NOMO-1 treated with DMSO at 0.1 percent for 48 hours (cell line): ENCODE measurements around the gene SMAD1.
A peak's percentile ranks its signal among the peaks of the same experiment; 100 is the strongest.
"Not testable (repeated sequence)": the region's sequence is repeated elsewhere in the genome, so short reads cannot be mapped to it uniquely, and the experiment has no call there.

Source experiments
- DNase-seq: peaks from one replicate; lab custom pipeline; 2025; ENCODE audit not compliant: unreplicated experiment; lab: John Stamatoyannopoulos, UW

The SMAD1 gene

DNA sequence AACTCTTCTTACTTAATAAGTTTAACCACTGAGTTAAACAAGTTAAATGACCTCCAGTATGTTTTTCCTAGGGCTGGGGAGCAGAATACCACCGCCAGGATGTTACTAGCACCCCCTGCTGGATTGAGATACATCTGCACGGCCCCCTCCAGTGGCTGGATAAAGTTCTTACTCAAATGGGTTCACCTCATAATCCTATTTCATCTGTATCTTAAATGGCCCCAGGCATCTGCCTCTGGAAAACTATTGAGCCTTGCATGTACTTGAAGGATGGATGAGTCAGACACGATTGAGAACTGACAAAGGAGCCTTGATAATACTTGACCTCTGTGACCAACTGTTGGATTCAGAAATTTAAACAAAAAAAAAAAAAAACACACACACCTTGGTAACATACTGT is 76.1 kb downstream of the SMAD1 start:
- peak; percentile 47 for DNase-seq

DNA sequence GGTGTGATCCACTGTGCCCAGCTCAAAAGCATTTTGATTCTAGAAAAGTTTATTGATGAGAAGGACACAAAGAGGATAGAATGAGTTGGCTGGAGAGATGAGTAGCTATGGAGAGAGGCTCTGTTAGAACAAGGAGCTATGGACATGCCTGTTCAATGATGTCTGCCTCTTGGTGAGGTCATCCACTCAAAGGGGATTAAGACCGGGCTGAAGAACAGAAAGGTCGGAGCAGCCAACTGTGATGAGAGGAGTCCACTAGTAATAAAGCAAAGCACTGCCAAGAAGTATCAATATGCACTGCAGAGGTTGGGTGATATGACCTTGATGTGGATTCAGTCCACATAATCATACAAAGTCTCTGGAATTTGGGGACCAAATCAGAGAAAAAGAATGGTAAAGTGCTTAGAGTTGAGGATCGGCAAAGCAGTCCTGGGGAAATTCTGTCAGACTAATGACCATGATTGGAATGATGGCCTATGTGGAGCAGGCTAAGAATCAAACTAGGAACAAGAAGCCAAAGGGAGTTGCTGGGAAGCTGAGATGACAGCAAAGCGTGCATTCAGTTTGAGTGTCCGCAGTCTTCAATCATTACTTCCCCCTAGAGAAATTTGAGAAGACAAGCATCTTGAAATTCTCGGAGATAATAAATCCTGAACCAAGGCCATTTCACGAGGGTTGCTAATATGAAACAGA is 81.8 kb downstream of the SMAD1 start:
- no peak for DNase-seq

DNA sequence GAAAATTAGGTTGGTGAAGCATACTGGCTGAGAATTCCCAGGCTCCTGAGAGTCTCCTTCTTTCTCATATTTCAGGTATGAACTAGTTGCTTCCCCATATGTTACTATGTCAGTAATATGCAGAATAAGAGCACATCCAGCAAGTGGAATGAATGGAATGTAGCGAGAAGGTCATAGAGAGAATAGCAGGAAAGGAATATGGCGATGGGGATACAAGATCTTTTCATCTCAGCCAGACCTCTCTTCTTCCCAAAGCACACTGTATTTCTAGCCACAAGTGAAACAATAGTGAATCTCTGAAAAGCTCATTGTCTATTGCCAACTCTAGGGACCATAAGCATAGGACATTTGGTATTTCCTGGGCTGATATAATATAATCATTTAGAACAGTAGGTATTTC is 82.9 kb downstream of the SMAD1 start:
- no peak for DNase-seq

DNA sequence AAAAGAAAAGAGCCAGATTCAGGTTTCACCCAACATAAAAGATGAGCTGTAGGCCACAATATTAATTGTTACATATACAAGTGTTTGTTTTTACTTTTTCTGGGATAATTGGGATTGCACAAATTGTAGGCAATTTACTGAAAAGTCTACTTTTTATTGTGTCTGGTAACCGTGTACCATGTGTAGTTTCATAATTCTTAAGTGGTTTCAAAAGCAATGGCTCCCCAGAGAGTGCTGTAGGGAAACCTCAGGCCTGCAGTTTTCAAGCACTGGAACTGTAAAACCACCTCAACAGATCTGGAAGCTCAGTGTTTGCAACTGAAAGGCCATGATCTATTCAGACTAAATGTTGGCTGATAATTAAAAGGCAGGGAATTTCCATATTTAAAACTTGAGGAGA is 83.7 kb downstream of the SMAD1 start:
- DNase-seq = no peak

DNA sequence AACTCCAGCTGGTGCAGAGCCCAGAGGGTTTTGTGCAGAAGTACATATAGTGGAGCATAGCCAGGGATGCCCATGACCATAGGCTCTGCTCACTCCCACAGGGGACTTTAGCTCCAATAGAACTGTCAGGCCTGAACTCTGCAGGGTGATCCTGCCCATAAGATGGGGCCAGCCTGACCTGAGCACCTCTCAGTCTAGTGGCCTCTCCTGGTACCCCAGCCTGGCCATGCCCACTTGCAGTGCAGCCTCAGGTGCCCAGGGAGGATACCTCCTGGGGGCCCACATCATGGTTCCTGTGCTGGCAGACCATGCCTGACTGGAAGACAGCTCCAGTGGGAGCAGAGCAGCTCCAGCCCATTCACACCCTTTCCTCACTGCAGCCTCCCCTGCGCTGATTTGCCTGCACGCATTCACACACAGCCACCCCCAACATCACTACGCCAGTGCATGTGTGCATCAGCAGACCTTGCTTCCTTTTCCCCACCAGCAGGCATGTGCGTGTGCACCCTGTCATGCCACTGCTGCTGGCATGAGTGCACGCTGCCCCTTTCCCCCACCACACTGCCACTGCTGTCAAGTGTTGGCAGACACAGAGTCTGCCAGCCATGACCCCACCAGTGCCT is 84.5 kb downstream of the SMAD1 start:
- no peak for DNase-seq

DNA sequence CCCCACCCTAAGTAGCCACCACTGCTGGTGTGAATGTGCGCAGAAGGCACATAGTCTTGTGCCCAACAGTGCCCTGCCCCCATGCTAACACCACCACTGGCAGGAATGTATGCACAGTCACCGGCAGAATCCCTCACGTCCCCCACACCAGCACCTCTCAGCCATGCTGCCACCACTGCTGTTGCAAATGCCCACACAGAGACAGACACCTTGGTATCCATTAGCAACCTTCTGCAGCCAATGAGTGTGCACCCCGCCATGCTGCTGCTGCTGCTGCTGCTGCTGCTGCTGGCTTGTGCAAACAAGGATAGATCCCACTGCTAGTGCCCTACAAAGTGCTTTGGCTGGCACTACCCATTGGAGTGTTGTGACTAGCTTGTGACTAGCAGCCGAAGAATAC is 85.1 kb downstream of the SMAD1 start:
- no peak for DNase-seq

DNA sequence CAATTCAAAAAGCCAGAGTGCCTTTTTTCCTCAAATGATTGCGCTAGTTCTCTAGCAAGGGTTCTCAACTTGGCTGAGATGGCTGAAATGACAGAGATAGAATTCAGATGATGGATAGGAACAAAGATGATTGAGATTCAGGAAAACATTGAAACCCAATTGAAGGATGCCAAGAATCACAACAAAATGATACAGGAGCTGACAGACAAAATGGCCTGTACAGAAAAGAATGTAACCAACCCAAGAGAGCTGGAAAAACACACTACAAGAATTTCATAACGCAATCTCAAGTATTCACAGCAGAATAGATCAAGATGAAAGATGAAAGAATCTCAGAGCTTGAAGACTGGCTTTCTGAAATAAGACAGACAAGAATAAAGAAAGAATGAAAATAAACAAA is 85.9 kb downstream of the SMAD1 start:
- no peak for DNase-seq

DNA sequence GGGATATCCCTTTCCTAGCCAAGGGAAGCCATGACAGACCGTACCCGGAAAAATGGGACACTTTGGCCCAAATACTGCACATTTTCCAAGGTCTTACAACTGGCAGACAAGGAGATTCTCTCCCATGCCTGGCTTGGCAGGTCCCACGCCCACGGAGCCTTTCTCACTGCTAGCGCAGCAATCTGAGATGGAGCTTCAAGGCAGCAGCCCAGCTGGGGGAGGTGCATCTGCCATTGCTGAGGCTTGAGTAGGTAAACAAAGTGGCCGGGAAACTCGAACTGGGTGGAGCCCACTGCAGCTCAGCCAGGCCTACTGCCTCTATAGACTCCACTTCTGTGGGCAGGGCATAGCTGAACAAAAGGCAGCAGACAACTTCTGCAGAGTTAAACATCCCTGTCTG is 92.9 kb downstream of the SMAD1 start:
- not testable (repeated sequence) for DNase-seq

DNA sequence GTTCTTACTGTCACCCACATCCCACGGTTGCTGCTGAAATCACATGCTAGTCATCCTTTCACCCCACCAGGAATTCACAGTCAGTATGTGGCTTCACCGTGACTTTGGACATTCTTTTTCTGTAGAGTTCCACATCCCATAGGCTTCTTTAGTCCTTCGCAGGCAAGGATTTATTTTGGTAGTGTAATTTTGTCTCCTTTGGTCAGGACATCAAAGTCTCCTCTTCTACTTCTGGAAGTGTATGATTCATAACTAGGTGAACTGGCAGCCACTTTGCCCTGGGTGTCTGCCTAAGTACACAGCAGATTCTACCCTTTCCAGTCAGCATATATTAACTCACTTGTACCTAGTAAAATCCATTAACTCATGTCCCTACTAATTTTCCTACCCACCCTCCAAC is 99.3 kb downstream of the SMAD1 start:
- DNase-seq = no peak

DNA sequence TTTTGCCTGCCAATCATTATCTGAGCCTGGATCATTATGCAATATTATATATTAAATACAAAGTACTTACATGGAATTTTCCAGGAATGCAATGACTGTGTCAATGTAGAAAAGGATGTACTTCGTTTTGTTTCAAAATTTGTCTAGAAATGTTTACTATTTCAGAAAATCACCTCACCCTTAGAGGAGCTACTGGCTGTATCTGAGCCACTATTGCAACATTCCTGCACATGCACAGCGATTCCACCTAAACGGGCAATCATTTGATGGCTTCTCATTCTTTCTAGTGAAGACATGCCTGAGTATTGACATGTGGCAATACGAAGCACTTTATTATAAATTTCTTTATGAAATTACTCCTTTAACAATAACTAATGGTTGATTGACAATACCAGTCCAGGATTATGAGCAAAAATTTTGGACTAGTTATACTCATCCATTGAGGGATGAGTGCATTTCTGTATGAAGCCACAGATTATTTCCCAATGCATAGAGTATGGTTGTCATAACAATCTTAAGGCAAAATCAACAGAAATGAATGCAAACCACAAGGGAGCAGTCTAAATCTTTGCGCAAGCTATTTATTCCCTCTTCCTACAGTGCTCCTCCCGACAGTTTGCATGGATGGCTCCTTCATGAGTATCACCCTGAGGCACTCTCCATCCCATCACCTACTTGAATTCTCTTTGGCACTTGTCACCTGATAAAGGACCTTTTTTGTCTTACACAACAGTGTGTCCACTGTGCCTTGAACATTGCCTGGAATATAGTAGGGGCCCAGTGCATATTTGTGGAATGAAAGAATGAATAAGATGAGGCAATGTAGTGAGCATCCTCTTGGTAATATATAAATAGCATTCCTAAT is 101.8 kb downstream of the SMAD1 start:
- DNase-seq = no peak

DNA sequence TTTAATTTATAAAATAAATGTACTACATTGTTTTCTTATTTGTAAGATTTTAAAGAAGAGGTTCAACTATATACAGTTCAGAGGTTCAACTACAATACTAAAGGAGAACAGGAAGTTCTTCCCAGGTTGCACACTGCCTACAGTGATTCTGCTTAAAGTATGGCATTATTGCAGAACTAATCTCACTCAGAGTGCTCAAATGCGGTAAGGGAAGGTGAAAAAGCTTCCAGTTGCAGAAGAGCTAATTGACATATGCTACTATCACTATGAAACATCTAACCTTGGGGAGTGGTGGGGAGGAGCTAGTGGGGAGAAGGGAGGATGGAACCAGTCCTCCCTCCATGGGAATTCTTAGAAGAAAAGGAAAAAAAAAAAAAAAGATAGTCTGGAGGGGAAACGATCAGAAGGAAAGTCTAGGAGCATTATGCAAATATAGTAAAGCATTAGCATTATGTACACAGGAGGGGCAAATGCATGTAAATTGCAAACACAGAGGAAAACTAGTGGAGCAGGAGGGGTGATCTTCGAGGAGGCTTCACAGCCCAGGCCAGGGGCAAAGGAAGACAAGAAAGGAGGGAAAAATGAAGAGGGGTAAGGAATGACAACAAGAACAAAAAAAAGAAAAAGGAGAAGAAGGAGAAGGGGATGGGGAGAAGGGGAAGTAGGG is 105.6 kb downstream of the SMAD1 start:
- DNase-seq = no peak

DNA sequence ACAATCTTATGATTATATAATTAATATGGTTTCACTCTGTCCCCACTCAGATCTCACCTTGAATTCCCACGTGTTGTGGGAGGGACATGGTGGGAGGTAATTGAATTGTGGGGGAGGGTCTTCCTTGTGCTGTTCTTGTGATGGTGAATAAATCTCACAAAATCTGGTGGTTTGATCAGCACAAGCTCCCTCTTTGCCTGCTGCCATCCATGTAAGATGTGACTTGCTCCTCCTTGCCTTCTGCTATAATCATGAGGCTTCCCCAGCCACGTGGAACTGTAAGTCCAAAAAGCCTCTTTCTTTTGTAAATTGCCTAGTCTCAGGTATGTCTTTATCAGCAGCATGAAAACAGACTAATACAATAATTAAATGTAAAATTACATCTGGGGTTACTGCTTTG is 107.7 kb downstream of the SMAD1 start:
- DNase-seq = not testable (repeated sequence)

DNA sequence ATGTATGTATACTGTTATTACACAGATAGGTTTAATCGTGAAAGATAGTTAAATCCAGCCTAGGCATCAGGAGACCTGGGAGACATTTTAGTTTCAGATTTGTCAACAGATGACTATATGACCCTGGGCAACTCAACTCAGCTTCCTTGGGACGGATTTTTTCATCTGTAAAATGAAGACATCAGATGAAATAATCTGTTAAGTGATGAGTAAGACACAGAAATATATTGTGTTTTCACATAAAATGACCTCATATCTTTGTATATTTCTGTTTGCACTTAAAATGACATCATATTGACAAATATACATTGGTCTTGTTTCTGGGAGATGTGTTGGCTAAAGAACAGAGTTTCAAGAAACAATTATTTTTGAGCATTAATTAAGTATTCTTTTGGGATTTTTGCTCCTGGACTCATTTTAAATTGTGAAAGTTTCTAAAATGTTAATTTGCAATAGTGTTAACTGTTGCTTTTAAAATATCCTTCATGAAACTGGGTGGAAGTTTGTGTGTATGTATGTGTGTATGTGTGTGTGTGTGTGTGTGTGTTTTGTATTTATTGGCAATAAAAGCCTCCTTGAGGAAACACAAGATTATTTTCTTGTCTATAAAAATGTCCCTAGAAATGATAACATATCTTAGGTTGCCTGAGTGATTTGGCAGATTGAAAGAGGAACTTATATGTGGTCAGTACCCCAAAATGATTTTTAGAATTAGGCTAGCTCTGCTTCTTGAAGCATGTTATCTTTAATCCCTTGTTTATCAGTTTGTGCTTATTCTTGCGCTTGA is 108.5 kb downstream of the SMAD1 start:
- DNase-seq = no peak

DNA sequence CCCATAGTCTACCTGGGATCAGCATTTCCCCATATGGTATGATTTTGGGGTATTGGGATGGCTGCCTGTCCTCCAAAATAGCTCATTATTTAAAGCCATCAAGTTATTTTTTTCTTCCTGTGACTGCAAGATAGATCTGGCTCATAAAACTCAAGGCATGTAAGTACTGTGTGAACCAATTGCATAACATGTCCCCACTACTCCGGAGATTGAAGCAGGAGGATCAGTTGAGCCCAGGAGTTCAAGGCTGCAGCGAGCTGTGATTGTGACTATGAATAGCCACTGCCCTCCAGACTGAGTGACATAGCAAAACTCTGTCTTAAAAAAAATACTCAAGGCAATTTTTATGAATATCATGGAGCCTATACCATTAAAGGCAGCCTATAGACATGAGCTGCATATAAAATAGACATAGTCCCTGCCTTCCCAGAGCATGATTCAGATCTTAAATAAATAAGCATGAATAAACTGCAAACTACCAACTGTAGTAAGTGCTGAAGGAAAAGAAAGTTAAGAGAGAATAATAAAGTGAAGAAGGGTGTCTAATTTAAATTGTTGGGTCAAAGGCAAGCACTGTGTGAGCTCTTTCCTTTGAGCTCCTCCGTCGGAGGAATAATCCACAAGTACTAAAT is 120.6 kb downstream of the SMAD1 start:
- DNase-seq = no peak

DNA sequence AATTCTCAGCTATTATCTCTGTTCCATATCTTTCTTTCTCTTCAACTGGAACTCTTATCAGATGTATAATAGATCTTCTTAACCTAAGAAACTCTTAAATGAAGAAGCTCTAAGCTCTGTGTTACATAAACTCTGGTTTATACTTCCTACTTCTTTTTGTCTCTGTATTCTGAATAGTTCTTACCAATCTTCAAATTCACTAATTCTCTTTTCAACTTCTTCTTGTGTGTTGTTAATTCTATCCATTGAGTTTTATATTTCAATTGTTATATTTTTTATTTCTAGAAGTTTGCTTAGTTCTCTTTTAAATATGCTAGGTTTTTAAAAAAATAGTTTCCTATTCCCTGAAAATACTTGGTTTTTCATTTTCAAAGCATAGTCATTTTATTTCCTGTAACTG is 124.3 kb downstream of the SMAD1 start:
- no peak for DNase-seq
